DLD1 (cell line): ENCODE data around the gene MFAP4.

Source experiments
- in situ Hi-C: cut with HindIII; loops from 2 replicates; pipeline ENCODE4 v1.10.0; 2017; ENCODE audit warnings: low sequenced_read_pairs

Gene MFAP4

GRCh38 chr17:19386051-19386929 lies 700 bp downstream of the MFAP4 start:
- in situ Hi-C loops: no loop called here

DNA sequence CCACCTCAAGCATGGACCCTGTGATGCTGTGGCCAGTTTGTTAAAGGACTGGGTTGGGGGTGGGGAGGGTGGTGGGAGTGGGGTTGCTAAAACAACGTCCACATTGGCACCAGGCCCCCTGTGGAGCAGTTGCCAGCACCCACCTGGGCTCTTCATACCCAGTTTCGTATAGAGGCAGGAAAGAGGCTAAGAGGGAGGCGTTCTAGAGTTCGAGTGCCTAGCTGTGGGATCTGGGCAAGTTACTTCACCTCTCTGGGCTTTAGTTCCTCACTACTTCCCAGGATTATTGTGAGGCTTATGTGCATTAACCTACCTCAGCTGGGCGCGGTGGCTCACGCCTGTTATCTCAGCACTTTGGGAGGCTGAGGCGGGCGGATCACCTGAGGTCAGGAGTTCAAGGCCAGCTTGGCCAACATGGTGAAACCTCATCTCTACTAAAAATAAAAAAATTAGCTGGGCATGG lies 1.4 kb downstream of the MFAP4 start:
- in situ Hi-C loops: no loop called here

DNA sequence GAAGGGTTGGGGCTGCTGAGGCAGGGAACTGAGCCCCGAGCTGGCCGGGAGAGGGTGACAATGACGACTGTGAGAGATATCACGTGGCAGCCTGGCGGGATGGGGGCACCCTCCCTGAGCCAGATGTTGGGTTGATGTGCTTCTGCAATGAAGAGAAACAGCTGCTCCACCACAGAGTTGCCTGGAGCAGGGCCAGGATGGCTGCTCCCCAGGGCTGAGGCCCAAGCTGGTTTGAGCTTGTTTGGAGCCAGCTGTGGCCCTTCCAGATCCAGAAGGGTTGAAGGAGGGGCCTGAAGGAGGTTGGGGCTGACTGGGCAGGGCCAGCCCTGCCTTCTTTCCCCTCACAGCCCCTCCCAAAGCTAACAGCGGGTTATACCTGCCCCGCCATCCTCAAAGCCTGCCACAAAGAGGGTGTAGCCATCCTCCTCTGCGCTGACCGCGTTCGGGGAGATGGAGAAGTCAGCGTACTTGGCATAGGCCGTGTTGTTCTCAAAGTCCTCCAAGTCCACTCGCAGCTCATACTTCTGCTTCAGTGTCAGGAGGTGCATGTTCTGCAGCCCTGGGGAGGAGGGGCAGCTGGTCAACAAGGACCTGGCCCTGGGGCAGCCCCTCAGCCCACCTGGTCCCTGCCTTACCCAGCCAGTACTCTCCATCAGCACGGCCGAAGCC lies 2.1 kb downstream of the MFAP4 start:
- in situ Hi-C loops: no loop called here

GRCh38 chr17:19383681-19384470 lies 3.1 kb downstream of the MFAP4 start:
- in situ Hi-C loops: no loop called here

GRCh38 chr17:19382531-19383444 lies 4.2 kb downstream of the MFAP4 start:
- in situ Hi-C loops: no loop called here

DNA sequence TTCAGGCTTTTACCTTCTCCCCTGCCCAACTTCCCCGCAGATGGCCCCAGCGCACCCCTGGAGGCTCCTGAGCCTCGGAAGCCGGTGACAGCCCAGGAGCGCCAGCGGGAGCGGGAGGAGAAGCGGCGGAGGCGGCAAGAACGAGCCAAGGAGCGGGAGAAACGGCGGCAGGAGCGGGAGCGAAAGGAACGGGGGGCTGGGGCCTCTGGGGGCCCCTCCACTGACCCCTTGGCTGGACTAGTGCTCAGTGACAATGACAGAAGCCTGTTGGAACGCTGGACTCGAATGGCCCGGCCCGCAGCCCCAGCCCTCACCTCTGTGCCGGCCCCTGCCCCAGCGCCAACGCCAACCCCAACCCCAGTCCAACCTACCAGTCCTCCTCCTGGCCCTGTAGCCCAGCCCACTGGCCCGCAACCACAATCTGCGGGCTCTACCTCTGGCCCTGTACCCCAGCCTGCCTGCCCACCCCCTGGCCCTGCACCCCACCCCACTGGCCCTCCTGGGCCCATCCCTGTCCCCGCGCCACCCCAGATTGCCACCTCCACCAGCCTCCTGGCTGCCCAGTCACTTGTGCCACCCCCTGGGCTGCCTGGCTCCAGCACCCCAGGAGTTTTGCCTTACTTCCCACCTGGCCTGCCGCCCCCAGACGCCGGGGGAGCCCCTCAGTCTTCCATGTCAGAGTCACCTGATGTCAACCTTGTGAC lies 5.1 kb downstream of the MFAP4 start:
- in situ Hi-C loops: no loop called here

GRCh38 chr17:19381361-19381740 lies 5.6 kb downstream of the MFAP4 start:
- in situ Hi-C loops: no loop called here

- in situ Hi-C loops: no loop called here
Observed at GRCh38 chr17:19380481-19381301, 6.3 kb downstream of the MFAP4 start.

- in situ Hi-C loops: no loop called here
Observed at GRCh38 chr17:19379361-19380065, 7.5 kb downstream of the MFAP4 start.

DNA sequence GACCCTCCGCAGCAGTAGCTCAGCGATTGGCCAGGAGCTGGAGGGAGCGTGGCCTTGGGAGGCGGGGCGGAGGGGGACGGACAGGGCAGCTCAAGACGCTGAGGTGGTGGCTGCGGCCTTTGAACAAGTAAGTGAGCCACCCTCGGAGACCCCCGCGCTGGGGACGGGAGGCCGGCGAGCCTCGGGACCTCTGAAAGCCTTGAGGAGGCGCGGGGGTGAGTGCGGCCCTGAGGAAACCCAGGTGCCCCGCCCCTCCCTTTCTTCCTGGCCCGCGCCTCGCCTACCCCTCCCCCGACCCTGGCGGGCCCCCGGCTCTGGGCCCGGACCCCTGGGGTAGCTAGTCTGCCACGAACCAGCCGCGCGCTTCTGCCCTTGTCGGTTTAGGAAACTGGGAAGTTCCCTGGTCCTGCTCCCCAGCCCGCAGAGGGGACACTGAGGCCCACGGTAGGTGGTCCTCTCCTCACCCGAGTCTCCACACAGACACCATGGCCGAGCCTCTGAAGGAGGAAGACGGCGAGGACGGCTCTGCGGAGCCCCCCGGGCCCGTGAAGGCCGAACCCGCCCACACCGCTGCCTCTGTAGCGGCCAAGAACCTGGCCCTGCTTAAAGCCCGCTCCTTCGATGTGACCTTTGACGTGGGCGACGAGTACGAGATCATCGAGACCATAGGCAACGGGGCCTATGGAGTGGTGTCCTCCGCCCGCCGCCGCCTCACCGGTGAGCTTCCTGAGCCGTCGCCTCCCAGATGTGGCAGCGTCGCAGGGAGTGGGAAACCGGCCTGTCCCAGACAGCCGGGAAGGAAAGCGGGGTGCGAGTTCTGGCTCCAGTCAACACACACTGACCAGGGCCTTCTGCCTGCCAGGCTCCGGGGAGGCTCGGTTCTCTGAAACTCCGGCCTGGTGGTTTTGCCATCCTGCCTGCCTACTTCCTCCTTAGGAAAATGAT lies 8.3 kb downstream of the MFAP4 start, which contains the start of gene MAPK7:
Gene MAPK7, plus strand, starts transcription at position 83 of the 945 bp plus-strand sequence. Its CDS starts 403 bp downstream, at position 486.
- in situ Hi-C loops: no loop called here

DNA sequence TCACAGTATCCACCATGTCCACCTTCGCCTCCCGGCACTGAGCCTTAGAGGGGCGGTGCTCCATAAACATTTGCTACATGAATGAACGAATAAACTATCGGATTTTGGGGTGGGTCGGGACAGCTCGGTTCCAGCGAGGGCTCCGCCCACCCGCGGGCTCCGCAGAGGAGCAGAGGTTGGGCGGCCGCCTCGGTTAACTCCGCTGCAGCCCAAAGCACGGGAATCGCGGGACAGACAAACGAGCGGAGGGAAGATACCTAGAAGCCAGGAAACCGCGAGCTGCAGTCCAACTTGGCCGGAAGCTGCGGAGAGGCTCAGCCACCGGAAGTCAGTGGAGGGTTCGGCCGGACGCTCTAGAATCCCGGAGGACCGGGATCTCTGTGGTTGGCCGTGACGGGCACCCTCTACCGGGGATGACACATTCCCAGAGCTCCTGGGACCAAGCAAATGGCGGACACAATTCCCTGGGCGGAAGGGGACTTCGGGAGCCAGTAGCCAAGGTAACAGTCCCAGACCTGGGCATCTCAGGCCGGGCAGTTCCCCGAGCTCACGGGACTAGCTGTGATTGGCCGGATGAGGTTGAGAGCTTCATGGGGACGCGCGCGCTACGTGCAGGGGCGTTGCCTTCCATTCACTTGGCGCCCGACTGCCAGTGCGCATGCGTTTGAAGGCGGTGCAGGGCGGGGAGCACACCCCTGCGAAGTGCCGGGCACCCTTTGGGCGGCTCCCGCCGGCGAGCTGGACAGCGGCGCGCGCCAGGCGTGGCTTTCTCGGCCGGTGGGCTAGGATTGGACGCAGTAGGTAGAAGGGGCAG lies 9.2 kb downstream of the MFAP4 start:
- in situ Hi-C loops: no loop called here

- in situ Hi-C loops: no loop called here
Observed at GRCh38 chr17:19376811-19377210, 10.2 kb downstream of the MFAP4 start.

DNA sequence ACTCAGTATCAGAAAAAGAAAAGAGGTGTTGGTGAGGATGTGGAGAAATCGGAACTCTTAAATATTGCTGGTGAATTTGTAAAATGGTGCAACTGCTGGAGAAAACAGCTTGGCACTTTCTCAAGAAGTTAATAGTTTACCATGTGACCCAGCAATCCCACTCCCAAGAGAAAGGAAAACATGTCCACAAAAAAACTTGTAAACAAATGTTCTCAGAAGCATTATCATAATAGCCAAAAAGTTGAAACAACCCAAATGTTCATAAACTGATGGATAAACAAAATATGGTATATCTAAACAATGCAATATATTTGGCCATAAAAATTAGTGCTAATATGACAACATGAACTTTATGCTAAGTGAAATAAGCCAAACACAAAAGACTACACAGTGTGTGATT lies 11.3 kb downstream of the MFAP4 start:
- in situ Hi-C loops: no loop called here

GRCh38 chr17:19374136-19374535 lies 12.9 kb downstream of the MFAP4 start:
- in situ Hi-C loops: loop anchor here (25.0 kb wide), 1 partner anchor 413 kb away; no protein-coding TSS in a partner anchor

GRCh38 chr17:19372866-19373504 lies 14.0 kb downstream of the MFAP4 start:
- in situ Hi-C loops: loop anchor here (25.0 kb wide), 1 partner anchor 414 kb away; no protein-coding TSS in a partner anchor
